ENCODE results near the gene MAP1LC3B.

MAP1LC3B gene

DNA sequence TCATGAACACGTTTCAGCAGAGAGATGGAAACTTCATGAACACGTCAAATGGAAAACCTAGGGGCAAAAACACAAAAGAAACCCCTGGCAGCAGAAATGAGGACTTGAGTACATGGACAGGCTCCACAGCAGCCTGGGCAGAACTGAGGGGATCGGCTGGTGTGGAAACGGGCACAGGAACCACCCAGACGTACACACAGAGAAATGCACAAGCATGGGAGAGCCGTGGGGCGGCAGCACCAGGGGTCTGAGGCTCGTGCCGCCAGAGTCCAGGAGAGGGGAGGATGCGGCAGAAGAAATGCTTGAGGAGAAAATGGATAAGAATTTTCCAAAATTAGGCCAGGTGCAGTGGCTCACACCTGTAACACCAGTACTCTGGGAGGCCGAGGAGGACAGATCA is 30.0 kb downstream of the MAP1LC3B start:
- no peak overlapping the region for H3K27ac ChIP-seq (replicated peaks)
- H3K27me3 ChIP-seq (ENCODE audit: insufficient read depth, poor library complexity, severe bottlenecking), result no peaks in the 10 kb centered on the region
- no peak for TF ChIP-seq POLR2AphosphoS5 (IDR thresholded peaks at IDR 0.05; ENCODE audit: low read depth)
- TF ChIP-seq, protein P1, sequence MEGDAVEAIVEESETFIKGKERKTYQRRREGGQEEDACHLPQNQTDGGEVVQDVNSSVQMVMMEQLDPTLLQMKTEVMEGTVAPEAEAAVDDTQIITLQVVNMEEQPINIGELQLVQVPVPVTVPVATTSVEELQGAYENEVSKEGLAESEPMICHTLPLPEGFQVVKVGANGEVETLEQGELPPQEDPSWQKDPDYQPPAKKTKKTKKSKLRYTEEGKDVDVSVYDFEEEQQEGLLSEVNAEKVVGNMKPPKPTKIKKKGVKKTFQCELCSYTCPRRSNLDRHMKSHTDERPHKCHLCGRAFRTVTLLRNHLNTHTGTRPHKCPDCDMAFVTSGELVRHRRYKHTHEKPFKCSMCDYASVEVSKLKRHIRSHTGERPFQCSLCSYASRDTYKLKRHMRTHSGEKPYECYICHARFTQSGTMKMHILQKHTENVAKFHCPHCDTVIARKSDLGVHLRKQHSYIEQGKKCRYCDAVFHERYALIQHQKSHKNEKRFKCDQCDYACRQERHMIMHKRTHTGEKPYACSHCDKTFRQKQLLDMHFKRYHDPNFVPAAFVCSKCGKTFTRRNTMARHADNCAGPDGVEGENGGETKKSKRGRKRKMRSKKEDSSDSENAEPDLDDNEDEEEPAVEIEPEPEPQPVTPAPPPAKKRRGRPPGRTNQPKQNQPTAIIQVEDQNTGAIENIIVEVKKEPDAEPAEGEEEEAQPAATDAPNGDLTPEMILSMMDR (IDR thresholded peaks at IDR 0.05; ENCODE audit: insufficient read depth, low read length), result no peak
- TF ChIP-seq, protein P2, sequence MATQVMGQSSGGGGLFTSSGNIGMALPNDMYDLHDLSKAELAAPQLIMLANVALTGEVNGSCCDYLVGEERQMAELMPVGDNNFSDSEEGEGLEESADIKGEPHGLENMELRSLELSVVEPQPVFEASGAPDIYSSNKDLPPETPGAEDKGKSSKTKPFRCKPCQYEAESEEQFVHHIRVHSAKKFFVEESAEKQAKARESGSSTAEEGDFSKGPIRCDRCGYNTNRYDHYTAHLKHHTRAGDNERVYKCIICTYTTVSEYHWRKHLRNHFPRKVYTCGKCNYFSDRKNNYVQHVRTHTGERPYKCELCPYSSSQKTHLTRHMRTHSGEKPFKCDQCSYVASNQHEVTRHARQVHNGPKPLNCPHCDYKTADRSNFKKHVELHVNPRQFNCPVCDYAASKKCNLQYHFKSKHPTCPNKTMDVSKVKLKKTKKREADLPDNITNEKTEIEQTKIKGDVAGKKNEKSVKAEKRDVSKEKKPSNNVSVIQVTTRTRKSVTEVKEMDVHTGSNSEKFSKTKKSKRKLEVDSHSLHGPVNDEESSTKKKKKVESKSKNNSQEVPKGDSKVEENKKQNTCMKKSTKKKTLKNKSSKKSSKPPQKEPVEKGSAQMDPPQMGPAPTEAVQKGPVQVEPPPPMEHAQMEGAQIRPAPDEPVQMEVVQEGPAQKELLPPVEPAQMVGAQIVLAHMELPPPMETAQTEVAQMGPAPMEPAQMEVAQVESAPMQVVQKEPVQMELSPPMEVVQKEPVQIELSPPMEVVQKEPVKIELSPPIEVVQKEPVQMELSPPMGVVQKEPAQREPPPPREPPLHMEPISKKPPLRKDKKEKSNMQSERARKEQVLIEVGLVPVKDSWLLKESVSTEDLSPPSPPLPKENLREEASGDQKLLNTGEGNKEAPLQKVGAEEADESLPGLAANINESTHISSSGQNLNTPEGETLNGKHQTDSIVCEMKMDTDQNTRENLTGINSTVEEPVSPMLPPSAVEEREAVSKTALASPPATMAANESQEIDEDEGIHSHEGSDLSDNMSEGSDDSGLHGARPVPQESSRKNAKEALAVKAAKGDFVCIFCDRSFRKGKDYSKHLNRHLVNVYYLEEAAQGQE (IDR thresholded peaks at IDR 0.05; ENCODE audit: insufficient replicate concordance, low read depth), result no peak
- no peak for TF ChIP-seq GABPA (IDR thresholded peaks at IDR 0.05; ENCODE audit: low read depth)
- TF ChIP-seq SPI1 (IDR thresholded peaks at IDR 0.05; ENCODE audit: borderline replicate concordance, low read depth), result no peak
- no peak for DNase-seq (ENCODE audit: low read depth in 1 of 2, low spot score in 1 of 2)
- H3K4me3 ChIP-seq (replicated peaks; ENCODE audit: insufficient read depth, low read length), result no peak overlapping the region

GRCh38 chr16:87423429-87423828 is 31.3 kb downstream of the MAP1LC3B start:
- no peak overlapping the region for H3K4me3 ChIP-seq (replicated peaks; ENCODE audit: insufficient read depth, low read length)
- H3K27me3 ChIP-seq (ENCODE audit: insufficient read depth, poor library complexity, severe bottlenecking), result no peaks in the 10 kb centered on the region
- H3K27ac ChIP-seq (replicated peaks), result no peak overlapping the region
- DNase-seq (ENCODE audit: low read depth in 1 of 2, low spot score in 1 of 2), result no peak
- TF ChIP-seq, protein P2 (IDR thresholded peaks at IDR 0.05; ENCODE audit: insufficient replicate concordance, low read depth), result no peak
- TF ChIP-seq GABPA (IDR thresholded peaks at IDR 0.05; ENCODE audit: low read depth) (no peak), POLR2AphosphoS5 (IDR thresholded peaks at IDR 0.05; ENCODE audit: low read depth) (no peak), SPI1 (IDR thresholded peaks at IDR 0.05; ENCODE audit: borderline replicate concordance, low read depth) (no peak)
- TF ChIP-seq, protein P1 (IDR thresholded peaks at IDR 0.05; ENCODE audit: insufficient read depth, low read length), result no peak

DNA sequence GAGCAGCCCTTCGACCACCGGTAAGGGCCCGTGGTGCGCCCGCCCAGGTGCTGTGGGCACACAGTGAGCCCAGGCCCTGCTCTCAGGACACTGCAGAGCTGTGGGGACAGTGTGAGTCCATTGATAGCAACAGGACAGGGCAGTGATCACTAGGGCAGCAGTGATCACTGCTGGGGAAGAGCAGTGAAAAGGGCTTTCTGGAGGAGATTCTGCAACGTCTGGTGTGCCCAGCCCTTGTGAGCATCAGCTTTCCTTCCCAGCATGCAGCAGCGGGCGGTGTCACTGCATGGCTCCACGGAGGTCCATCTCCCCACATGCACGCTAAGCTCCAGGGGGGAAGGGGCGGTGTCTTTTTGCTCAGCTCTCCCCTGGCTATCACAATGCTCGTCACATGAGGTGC is 32.1 kb downstream of the MAP1LC3B start:
- H3K27me3 ChIP-seq (ENCODE audit: insufficient read depth, poor library complexity, severe bottlenecking), result no peaks in the 10 kb centered on the region
- no peak overlapping the region for H3K4me3 ChIP-seq (replicated peaks; ENCODE audit: insufficient read depth, low read length)
- DNase-seq (ENCODE audit: low read depth in 1 of 2, low spot score in 1 of 2), result no peak
- no peak overlapping the region for H3K27ac ChIP-seq (replicated peaks)
- no peak for TF ChIP-seq POLR2AphosphoS5 (IDR thresholded peaks at IDR 0.05; ENCODE audit: low read depth)

- TF ChIP-seq GABPA (IDR thresholded peaks at IDR 0.05; ENCODE audit: low read depth) (no peak), SPI1 (IDR thresholded peaks at IDR 0.05; ENCODE audit: borderline replicate concordance, low read depth) (no peak), POLR2AphosphoS5 (IDR thresholded peaks at IDR 0.05; ENCODE audit: low read depth) (no peak)
- TF ChIP-seq, protein P2 (IDR thresholded peaks at IDR 0.05; ENCODE audit: insufficient replicate concordance, low read depth), result no peak
- TF ChIP-seq, protein P1 (IDR thresholded peaks at IDR 0.05; ENCODE audit: insufficient read depth, low read length), result no peak
- no peak for DNase-seq (ENCODE audit: low read depth in 1 of 2, low spot score in 1 of 2)
- no peak overlapping the region for H3K27ac ChIP-seq (replicated peaks)
- no peaks in the 10 kb centered on the region for H3K27me3 ChIP-seq (ENCODE audit: insufficient read depth, poor library complexity, severe bottlenecking)
- no peak overlapping the region for H3K4me3 ChIP-seq (replicated peaks; ENCODE audit: insufficient read depth, low read length)
Observed at GRCh38 chr16:87425941-87426340, 33.8 kb downstream of the MAP1LC3B start.

All from HL-60 (cell line).